ENCODE data around the gene HOXC6.

HOXC6 gene

GRCh38 chr12:54030442-54030801 is 2.2 kb downstream of the HOXC6 start:
- H3K4me1 ChIP-seq (ENCODE audit: control insufficient read depth, insufficient read depth, low read length) = peaks cover 55% of the 10 kb centered on the region
- H3K27me3 ChIP-seq (replicated peaks; ENCODE audit: control insufficient read depth, insufficient read depth, low read length) = no peaks in the 10 kb centered on the region
- peaks cover 10% of the 10 kb centered on the region for H3K36me3 ChIP-seq (ENCODE audit: control insufficient read depth, insufficient read depth, low read length, severe bottlenecking)
- DNase-seq (ENCODE audit: low read depth) = no peak
- no peaks in the 10 kb centered on the region for H3K9me3 ChIP-seq (ENCODE audit: control insufficient read depth, low read length)
- H3K4me3 ChIP-seq (ENCODE audit: low read length) = peak overlapping the region; percentile 83
- peak overlapping the region; percentile 99 for H3K9ac ChIP-seq (ENCODE audit: low read length)

- Histone ChIP-seq H3K36me3 (ENCODE audit: control insufficient read depth, insufficient read depth, low read length, severe bottlenecking) (peaks cover 10% of the 10 kb centered on the region), H3K4me3 (ENCODE audit: low read length) (peak overlapping the region; percentile 83), H3K9me3 (ENCODE audit: control insufficient read depth, low read length) (no peaks in the 10 kb centered on the region), H3K4me1 (ENCODE audit: control insufficient read depth, insufficient read depth, low read length) (peaks cover 53% of the 10 kb centered on the region), H3K27me3 (replicated peaks; ENCODE audit: control insufficient read depth, insufficient read depth, low read length) (no peaks in the 10 kb centered on the region), H3K9ac (ENCODE audit: low read length) (peak overlapping the region; percentile 99)
- DNase-seq (ENCODE audit: low read depth) = peak; percentile 60
These were observed 2.7 kb downstream of the HOXC6 start for GRCh38 chr12:54030889-54031471.

GRCh38 chr12:54031480-54031879 is 3.2 kb downstream of the HOXC6 start:
- peaks cover 53% of the 10 kb centered on the region for H3K4me1 ChIP-seq (ENCODE audit: control insufficient read depth, insufficient read depth, low read length)
- no peak for DNase-seq (ENCODE audit: low read depth)
- H3K4me3 ChIP-seq (ENCODE audit: low read length) = peak overlapping the region; percentile 83
- H3K36me3 ChIP-seq (ENCODE audit: control insufficient read depth, insufficient read depth, low read length, severe bottlenecking) = peaks cover 10% of the 10 kb centered on the region
- peak overlapping the region; percentile 99 for H3K9ac ChIP-seq (ENCODE audit: low read length)
- no peaks in the 10 kb centered on the region for H3K9me3 ChIP-seq (ENCODE audit: control insufficient read depth, low read length)
- H3K27me3 ChIP-seq (replicated peaks; ENCODE audit: control insufficient read depth, insufficient read depth, low read length) = no peaks in the 10 kb centered on the region

GRCh38 chr12:54032086-54032619 is 3.9 kb downstream of the HOXC6 start:
- peak overlapping the region; percentile 83 for H3K4me3 ChIP-seq (ENCODE audit: low read length)
- no peaks in the 10 kb centered on the region for H3K9me3 ChIP-seq (ENCODE audit: control insufficient read depth, low read length)
- DNase-seq (ENCODE audit: low read depth) = no peak
- peak overlapping the region; percentile 99 for H3K9ac ChIP-seq (ENCODE audit: low read length)
- H3K4me1 ChIP-seq (ENCODE audit: control insufficient read depth, insufficient read depth, low read length) = peaks cover 53% of the 10 kb centered on the region
- H3K36me3 ChIP-seq (ENCODE audit: control insufficient read depth, insufficient read depth, low read length, severe bottlenecking) = peaks cover 10% of the 10 kb centered on the region
- no peaks in the 10 kb centered on the region for H3K27me3 ChIP-seq (replicated peaks; ENCODE audit: control insufficient read depth, insufficient read depth, low read length)

- peak within 1 kb of the TSS; percentile 99 for H3K9ac ChIP-seq (ENCODE audit: low read length)
- no peaks in the 10 kb centered on the region for H3K9me3 ChIP-seq (ENCODE audit: control insufficient read depth, low read length)
- H3K36me3 ChIP-seq (ENCODE audit: control insufficient read depth, insufficient read depth, low read length, severe bottlenecking) = peaks cover 10% of the 10 kb centered on the region
- peak; percentile 65 for DNase-seq (ENCODE audit: low read depth)
- H3K4me1 ChIP-seq (ENCODE audit: control insufficient read depth, insufficient read depth, low read length) = peaks cover 53% of the 10 kb centered on the region
- peak within 1 kb of the TSS; percentile 83 for H3K4me3 ChIP-seq (ENCODE audit: low read length)
- H3K27me3 ChIP-seq (replicated peaks; ENCODE audit: control insufficient read depth, insufficient read depth, low read length) = no peaks in the 10 kb centered on the region
These were observed 4.4 kb downstream of the HOXC6 start, which contains the start of gene HOXC5 for GRCh38 chr12:54032627-54033100. Gene HOXC5 (plus strand): TSS chr12:54033050. CDS start chr12:54033123, 73 bp downstream.

- Histone ChIP-seq H3K9me3 (ENCODE audit: control insufficient read depth, low read length) (no peaks in the 10 kb centered on the region), H3K4me1 (ENCODE audit: control insufficient read depth, insufficient read depth, low read length) (peaks cover 56% of the 10 kb centered on the region), H3K4me3 (ENCODE audit: low read length) (peak overlapping the region; percentile 83), H3K9ac (ENCODE audit: low read length) (peak overlapping the region; percentile 90), H3K36me3 (ENCODE audit: control insufficient read depth, insufficient read depth, low read length, severe bottlenecking) (peaks cover 10% of the 10 kb centered on the region), H3K27me3 (replicated peaks; ENCODE audit: control insufficient read depth, insufficient read depth, low read length) (no peaks in the 10 kb centered on the region)
- DNase-seq (ENCODE audit: low read depth) = no peak
These were observed 5.1 kb downstream of the HOXC6 start for GRCh38 chr12:54033106-54033979.

- Histone ChIP-seq H3K9ac (ENCODE audit: low read length) (peak overlapping the region; percentile 90), H3K27me3 (replicated peaks; ENCODE audit: control insufficient read depth, insufficient read depth, low read length) (no peaks in the 10 kb centered on the region), H3K4me3 (ENCODE audit: low read length) (peak overlapping the region; percentile 83), H3K4me1 (ENCODE audit: control insufficient read depth, insufficient read depth, low read length) (peaks cover 65% of the 10 kb centered on the region), H3K9me3 (ENCODE audit: control insufficient read depth, low read length) (no peaks in the 10 kb centered on the region), H3K36me3 (ENCODE audit: control insufficient read depth, insufficient read depth, low read length, severe bottlenecking) (peaks cover 5% of the 10 kb centered on the region)
- peak; percentile 21 for DNase-seq (ENCODE audit: low read depth)
These were observed 5.9 kb downstream of the HOXC6 start for GRCh38 chr12:54033980-54034784.

GRCh38 chr12:54034785-54035310 is 6.6 kb downstream of the HOXC6 start:
- Histone ChIP-seq H3K27me3 (replicated peaks; ENCODE audit: control insufficient read depth, insufficient read depth, low read length) (no peaks in the 10 kb centered on the region), H3K9ac (ENCODE audit: low read length) (peak overlapping the region; percentile 90), H3K4me3 (ENCODE audit: low read length) (peak overlapping the region; percentile 83), H3K4me1 (ENCODE audit: control insufficient read depth, insufficient read depth, low read length) (peaks cover 69% of the 10 kb centered on the region), H3K36me3 (ENCODE audit: control insufficient read depth, insufficient read depth, low read length, severe bottlenecking) (peaks cover 2% of the 10 kb centered on the region), H3K9me3 (ENCODE audit: control insufficient read depth, low read length) (no peaks in the 10 kb centered on the region)
- DNase-seq (ENCODE audit: low read depth) = no peak

- no peaks in the 10 kb centered on the region for H3K9me3 ChIP-seq (ENCODE audit: control insufficient read depth, low read length)
- H3K4me1 ChIP-seq (ENCODE audit: control insufficient read depth, insufficient read depth, low read length) = peaks cover 74% of the 10 kb centered on the region
- no peak overlapping the region for H3K4me3 ChIP-seq (ENCODE audit: low read length)
- H3K36me3 ChIP-seq (ENCODE audit: control insufficient read depth, insufficient read depth, low read length, severe bottlenecking) = no peaks in the 10 kb centered on the region
- peak overlapping the region; percentile 90 for H3K9ac ChIP-seq (ENCODE audit: low read length)
- H3K27me3 ChIP-seq (replicated peaks; ENCODE audit: control insufficient read depth, insufficient read depth, low read length) = no peaks in the 10 kb centered on the region
- DNase-seq (ENCODE audit: low read depth) = no peak
These were observed 7.5 kb downstream of the HOXC6 start for GRCh38 chr12:54035568-54036264.

- peaks cover 68% of the 10 kb centered on the region for H3K4me1 ChIP-seq (ENCODE audit: control insufficient read depth, insufficient read depth, low read length)
- no peaks in the 10 kb centered on the region for H3K36me3 ChIP-seq (ENCODE audit: control insufficient read depth, insufficient read depth, low read length, severe bottlenecking)
- no peak overlapping the region for H3K4me3 ChIP-seq (ENCODE audit: low read length)
- H3K9me3 ChIP-seq (ENCODE audit: control insufficient read depth, low read length) = no peaks in the 10 kb centered on the region
- DNase-seq (ENCODE audit: low read depth) = no peak
- H3K27me3 ChIP-seq (replicated peaks; ENCODE audit: control insufficient read depth, insufficient read depth, low read length) = no peaks in the 10 kb centered on the region
- H3K9ac ChIP-seq (ENCODE audit: low read length) = peak overlapping the region; percentile 32
These were observed 8.6 kb downstream of the HOXC6 start for GRCh38 chr12:54036620-54037359.
